HG03378 (cell line): ENCODE measurements around the gene ARSI.

Source experiments
- ATAC-seq: cut with Tn5 transposase; IDR thresholded peaks from one replicate; pipeline ENCODE4 v1.9.1; 2021; ENCODE audit warnings: mild to moderate bottlenecking, moderate library complexity; ENCODE audit not compliant: unreplicated experiment

The ARSI gene

GRCh38 chr5:150302301-150303069 is at the start of gene ARSI:
Gene ARSI (minus strand): TSS chr5:150302905. CDS start chr5:150302373, 532 bp downstream.
- no peak for ATAC-seq

GRCh38 chr5:150350524-150351344 is 48.0 kb upstream of the ARSI start:
- peak; percentile 91 for ATAC-seq

- no peak for ATAC-seq
These were observed 47.1 kb upstream of the ARSI start for GRCh38 chr5:150349681-150350275.

- ATAC-seq = no peak
These were observed 44.7 kb upstream of the ARSI start for GRCh38 chr5:150347451-150347850.

DNA sequence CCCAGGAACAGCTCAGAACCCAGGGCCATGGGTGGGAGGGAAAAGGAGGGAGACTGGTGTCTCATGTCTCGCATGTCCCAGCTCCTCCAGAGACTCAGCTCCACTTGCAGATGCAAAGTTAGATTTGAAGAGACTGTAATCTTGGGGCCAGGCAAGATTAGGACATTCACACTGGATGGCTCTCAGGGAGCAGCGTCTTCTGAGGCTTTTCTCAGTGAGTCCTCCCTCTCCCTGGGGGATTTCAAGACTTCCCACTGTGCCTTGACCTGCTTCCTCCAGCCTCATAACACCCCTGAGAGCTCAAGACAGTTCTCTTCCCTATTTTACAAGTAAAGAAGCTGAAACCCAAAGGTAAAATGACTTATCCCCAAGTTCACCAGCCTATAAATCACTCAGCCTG is 44.3 kb upstream of the ARSI start:
- ATAC-seq = no peak

DNA sequence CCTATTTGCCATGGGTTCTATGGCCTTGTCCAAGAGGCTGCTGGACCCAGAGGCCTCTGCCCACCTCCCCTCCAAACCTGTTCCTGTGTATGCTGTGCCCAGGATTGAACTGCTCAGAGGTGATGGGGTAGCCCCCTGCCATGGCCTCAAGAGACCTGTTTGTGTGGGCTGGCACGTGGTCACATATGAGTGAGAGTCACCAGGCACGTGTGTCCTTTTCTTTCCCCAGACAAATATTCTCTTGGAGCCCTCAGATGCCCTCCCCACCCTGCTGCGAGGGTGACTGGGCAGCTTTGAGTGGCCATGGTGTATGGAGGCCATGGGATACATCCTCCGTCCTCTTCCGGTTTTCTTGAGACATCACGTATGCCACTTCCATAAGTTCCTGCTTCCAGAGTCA is 43.9 kb upstream of the ARSI start:
- no peak for ATAC-seq

DNA sequence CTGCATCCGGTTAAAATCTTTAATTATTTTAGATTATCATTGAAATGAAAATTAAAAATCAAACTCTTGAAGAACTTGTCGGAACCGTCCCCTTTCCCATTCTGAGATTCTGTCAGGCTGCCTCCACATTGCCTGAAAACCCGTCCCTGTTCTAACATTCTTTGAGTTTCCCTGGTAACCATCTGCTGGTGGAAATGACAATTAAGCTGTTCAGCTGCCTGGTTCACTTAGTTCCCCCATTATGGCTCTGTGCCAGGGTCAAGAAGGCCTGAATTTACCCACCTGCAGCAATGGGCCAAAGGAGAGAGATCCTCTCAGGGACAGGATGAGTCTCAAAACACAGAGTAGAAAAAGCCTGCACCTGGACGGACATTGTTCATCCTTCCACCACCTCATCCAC is 43.0 kb upstream of the ARSI start:
- ATAC-seq = no peak

GRCh38 chr5:150343994-150344631 is 41.4 kb upstream of the ARSI start:
- no peak for ATAC-seq

DNA sequence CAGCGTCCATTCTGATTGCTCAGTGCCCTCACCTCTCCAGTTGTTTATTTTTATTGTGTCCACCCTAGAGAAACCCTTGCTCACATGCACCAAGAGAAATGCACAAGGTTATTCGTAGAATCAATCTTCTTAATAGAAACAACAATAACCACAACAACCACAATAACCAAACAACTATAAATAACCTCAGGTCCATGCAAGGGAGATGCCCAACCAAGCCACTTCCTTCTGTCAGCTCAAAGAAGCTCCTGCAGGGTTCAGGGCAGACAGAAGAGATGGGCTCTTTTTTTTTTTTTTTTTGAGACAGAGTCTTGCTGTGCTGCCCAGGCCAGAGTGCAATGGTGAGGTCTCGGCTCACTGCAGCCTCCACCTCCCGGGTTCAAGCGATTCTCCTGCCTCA is 39.9 kb upstream of the ARSI start:
- peak; percentile 46 for ATAC-seq

GRCh38 chr5:150341989-150342388 is 39.3 kb upstream of the ARSI start:
- no peak for ATAC-seq

DNA sequence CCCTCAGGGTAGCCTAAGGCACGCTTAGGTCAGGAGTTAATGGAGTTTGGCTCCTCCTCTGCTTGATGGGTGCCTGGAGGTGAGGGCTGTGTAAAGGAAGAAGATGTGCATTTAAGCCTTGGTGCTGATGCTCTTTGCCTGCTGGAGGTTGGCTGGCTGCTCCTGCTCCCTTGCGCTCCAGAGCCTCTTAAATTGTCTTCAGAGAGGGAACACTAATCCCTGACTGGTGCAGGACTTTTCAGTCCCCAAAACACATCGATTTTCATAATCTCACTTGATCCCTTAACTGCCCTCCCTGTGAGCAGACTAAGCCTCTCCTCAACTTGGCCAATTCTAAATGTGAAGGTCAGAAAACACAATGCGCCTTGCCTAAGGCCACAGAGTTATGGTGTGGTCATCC is 38.6 kb upstream of the ARSI start:
- no peak for ATAC-seq

GRCh38 chr5:150340614-150341255 is 38.0 kb upstream of the ARSI start:
- no peak for ATAC-seq

GRCh38 chr5:150339841-150340240 is 37.1 kb upstream of the ARSI start:
- ATAC-seq = no peak

GRCh38 chr5:150339165-150339564 is 36.5 kb upstream of the ARSI start:
- ATAC-seq = no peak

DNA sequence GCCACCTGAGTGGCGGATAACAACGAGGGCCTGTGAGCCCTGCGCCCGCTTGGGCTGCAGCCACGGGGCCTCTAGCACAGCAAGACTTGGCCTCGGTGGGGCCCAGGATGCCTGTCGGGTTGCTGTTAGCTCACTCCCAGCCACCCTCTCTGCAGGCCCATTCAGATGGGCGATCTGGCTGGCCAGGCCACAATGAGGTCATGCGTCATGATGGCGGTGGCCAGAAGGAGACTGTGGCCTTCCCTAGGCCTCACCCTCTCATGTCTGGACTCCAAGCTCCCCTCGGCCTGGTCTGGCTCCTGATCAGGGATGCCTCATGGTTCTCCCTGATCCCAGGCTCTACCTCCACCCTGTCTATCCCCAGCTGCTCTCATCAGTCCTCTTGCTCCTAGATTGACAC is 35.8 kb upstream of the ARSI start:
- ATAC-seq = no peak

DNA sequence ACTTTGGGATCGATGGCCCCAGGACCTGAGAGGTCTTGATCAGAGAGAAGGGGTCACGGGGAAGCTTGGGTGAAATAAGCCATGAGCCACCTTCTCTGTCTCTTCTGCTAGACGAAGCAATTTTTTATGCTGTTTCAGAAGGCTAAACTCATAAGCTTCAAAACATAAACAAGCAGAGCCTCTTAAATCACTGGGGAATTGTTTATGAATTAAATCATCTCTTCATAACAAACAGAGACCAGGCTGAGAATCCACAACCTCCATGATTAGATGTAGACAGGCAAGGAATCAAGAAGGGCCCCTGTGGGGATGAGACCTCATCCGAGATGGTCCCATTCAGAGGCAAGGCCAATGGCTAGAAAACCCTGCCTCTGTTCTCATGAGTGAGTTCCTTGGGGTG is 33.1 kb upstream of the ARSI start:
- no peak for ATAC-seq

- ATAC-seq = no peak
These were observed 30.7 kb upstream of the ARSI start for GRCh38 chr5:150333400-150333799.

DNA sequence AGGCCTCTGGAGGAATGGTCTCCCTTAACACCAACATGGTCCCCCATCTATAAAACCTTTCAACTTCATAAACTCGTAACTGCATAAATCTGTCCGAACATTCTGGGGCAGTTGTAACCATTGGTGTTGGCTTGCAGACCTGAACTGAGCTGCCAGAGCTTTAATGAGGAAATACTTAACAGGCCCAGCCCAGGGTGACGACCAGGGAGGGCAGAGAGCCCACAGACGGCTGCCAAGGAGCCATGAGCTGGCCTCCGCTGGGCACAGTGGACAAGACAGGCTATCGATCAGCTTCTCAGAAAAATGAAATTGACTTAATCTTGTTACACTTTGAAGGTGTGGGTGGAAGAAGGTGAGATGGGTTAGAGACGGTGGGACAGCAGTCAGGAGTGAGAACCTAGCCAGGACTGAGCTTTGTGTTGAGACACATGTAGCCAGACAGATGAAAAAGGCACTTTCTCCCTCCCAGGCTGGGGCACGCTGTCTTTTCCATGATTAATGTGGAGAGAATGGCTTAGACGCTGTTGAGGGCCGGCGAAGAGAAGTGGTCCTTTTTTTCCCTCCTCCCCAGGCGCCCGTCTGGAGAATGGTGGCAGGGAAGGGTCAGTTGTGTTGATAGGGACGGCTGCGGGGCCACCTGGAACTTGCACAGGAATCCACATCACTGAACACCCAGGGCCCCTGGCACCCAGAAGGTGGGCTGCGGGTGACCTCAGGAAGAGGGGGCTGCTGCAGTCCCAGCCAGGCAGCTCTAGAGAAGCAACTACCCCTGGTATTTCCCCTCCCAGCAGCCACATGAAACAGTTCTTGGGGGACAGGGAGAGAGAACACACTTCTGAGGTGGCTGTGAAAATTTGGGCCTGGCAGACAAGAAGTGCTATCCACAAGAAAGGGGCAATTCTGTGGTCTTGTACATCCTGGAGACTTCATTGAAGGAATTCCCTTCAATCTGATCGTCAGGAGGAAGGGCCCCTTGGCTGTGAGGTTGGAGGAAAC is 27.5 kb upstream of the ARSI start:
- no peak for ATAC-seq

DNA sequence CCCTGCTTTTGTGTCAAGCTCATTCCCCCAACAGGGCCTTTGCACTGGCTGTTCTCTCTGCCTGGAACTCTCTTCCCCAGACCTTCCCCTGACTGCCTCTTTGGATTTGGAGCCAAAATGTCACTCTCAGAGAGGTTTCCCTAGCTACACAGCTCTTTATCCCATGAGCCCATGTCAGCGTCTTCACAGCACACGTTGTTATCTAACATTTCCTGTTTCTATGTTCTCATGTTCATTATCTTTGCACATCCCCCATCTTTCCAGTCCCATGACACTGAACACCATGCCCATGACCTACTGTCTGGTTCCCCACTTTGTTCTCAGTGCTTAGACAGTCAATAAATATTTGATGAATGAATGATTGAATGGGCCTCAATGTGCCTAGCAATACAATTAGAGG is 26.3 kb upstream of the ARSI start:
- ATAC-seq = no peak

GRCh38 chr5:150328515-150328914 is 25.8 kb upstream of the ARSI start:
- no peak for ATAC-seq
